Spleen (tissue), 7 donors: Measurements from ENCODE around the gene MARCHF11.

Experiments
- CTCF ChIP-seq, 11 experiments: fragments of 200-600 bp in 7 of 11; fragments of 450-650 bp in 4 of 11; sonication (generic) in 4 of 11; IDR thresholded peaks in 8 of 11; conservative IDR thresholded peaks in 3 of 11; 1 replicate in 7 of 11; 2 replicates in 4 of 11; pipeline versions ENCODE4 v1.4.0 to v1.8.0; 2016 to 2021; ENCODE audit warnings: antibody characterized with exemption in 11 of 11, inconsistent platforms in 4 of 11, mild to moderate bottlenecking in 1 of 11
- POLR2A ChIP-seq, 3 donors: fragments of 450-650 bp; IDR thresholded peaks; one replicate each; pipeline ENCODE4 v1.5.1; 2017; ENCODE audit warnings: antibody characterized with exemption in 3 of 3, mild to moderate bottlenecking in 1 of 3
- donor health status: DM: no; HTN: no; CAD: no; lungs with moderate emphysema.
- donor health status: DM: no; HTN: no; CAD: no.
- donor health status: DM: no; HTN: no; CAD: no.

GRCh38 chr5:16074358-16074757 is 105.2 kb downstream of the MARCHF11 start:
- no peak for TF ChIP-seq POLR2A (IDR thresholded peaks at IDR 0.05)
- TF ChIP-seq CTCF (IDR thresholded peaks at IDR 0.05 in 8 of 11, conservative IDR thresholded peaks at IDR 0.05 in 3 of 11): no peak
